ENCODE data around the gene MYO18B.

The MYO18B gene

DNA sequence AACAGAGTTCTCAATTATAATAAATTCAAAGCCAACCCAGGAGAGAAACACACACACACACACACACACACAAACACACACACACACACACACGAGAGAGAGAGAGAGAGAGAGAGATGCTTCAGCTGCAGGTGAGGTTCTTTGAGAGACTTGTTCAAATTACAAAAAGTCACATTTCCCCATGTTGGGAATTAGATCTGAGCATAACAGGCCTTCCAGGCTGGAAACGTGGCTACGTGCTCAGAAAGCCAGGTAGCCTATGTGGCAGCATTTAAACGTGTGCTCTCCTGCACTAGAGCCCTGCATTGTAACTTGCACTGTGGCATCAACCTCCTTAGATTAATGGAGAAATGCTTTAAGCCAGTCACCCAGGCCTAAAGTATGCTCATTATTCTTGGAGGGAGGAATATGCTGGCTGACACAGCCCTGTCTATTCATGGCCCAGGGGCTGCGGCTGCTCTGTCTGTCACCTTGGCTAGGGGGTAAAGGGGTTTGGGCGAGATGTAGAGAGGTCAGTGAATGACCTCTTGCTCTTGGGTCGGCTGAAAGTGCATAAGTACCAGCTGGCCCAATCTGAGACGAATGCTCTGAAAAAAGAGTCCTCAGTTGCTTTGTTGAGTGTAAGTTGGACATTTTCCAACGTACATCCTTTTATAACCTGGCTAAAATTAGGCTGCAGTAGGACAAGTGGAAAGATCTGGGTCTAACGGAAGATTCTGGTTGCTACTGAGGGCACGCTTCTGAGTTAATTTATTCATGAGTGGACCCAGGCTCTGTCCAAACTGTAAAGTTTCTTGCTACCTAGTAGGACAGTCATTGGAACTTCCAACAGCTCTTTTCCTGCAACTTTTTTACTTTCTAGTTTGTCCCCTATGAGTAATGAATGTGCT lies 256.1 kb downstream of the MYO18B start:
- DNase-seq (ENCODE audit: low spot score), result no peak

- no peak for DNase-seq (ENCODE audit: low spot score)
Measured at GRCh38 chr22:26002456-26002855, 260.5 kb downstream of the MYO18B start.

- no peak for DNase-seq (ENCODE audit: low spot score)
Measured at GRCh38 chr22:26004477-26004876, 262.5 kb downstream of the MYO18B start.

- no peak for DNase-seq (ENCODE audit: low spot score)
Measured at GRCh38 chr22:26008587-26008986, 266.6 kb downstream of the MYO18B start.

- no peak for DNase-seq (ENCODE audit: low spot score)
Measured at GRCh38 chr22:26016916-26017315, 274.9 kb downstream of the MYO18B start.

DNA sequence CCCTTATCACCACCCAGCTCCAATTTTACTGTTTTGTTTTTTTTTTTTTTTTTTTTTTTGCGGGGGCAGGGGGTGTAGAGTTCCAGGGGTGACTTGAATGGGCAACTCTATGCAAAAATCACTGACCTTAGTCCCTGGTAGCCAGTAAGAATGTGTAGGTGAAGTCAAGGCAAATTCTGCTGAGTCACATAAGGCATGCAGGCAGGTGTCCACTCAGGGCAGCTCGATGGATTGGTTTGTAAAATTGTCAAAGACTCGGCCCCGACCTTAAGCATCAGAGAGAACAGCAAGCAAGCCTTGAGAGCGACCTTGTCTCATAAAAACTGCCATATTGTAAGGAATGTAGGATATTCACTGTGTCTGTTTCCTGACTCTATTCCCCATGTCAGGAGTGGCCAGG lies 275.9 kb downstream of the MYO18B start:
- no peak for DNase-seq (ENCODE audit: low spot score)

DNA sequence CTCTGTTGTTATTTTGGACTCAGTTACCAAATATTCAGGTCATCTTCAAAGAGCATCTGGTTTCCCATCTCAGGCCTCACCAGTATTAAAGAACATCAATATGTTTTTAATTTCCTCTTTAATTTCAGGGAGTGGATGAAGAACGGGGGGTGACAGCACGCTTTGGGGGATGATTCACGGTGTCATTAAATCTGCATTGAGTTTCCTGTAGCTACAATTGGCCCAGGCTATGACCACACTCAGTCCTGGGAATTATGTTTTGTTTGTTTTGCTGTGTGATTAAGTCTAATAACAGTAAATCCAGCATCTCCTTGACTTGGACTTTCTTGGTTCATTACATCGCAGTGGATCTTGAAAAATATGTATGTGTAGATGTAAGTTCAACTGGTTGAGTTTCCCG lies 277.6 kb downstream of the MYO18B start:
- DNase-seq (ENCODE audit: low spot score), result no peak

GRCh38 chr22:26021516-26021915 lies 279.5 kb downstream of the MYO18B start:
- no peak for DNase-seq (ENCODE audit: low spot score)

- no peak for DNase-seq (ENCODE audit: low spot score)
Measured at GRCh38 chr22:26023104-26023775, 281.3 kb downstream of the MYO18B start.

GRCh38 chr22:26025626-26026025 lies 283.6 kb downstream of the MYO18B start:
- no peak for DNase-seq (ENCODE audit: low spot score)

- DNase-seq (ENCODE audit: low spot score), result no peak
Measured at GRCh38 chr22:26027341-26027740, 285.4 kb downstream of the MYO18B start.

- DNase-seq (ENCODE audit: low spot score), result no peak
Measured at GRCh38 chr22:26031641-26032040, 289.7 kb downstream of the MYO18B start.

DNA sequence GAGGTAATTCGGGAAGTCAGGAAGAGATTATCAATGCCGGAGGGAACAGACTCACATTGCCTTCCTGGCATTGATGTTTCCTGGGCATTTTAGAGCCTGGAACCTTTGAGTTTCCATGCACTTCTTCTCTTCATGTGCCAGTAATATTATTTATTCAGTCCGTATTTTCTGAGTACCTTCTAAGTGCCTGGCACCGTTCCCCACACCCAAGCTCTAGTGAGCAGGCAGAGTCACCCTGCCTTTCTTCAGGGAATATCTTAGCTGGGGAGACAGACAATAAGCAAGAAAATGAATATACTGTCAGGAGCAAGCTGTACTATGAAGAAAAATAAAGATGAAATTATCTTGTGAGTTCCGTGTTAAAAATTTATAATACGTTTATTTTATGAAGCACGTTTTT lies 291.1 kb downstream of the MYO18B start:
- no peak for DNase-seq (ENCODE audit: low spot score)

DNA sequence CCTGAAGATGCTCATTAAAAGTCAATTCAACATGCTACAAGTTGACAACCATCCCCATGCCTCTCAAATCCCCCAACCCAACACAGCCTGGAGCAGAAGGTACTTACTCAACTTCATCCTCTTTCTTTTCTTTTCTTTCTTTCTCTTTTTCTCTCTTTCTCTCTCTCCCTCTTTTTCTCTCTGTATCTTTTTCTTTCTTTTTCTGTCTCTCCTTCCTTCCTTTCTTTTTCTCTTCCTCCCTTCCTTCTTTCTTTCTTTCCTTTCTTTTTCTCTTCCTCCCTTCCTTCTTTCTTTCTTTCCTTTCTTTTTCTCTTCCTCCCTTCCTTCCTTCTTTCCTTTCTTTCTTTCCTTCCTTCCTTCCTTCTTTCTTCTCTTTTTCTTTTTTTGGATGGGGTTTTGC lies 291.6 kb downstream of the MYO18B start:
- DNase-seq (ENCODE audit: low spot score), result no peak

- DNase-seq (ENCODE audit: low spot score), result no peak
Measured at GRCh38 chr22:26035523-26035922, 293.5 kb downstream of the MYO18B start.

DNA sequence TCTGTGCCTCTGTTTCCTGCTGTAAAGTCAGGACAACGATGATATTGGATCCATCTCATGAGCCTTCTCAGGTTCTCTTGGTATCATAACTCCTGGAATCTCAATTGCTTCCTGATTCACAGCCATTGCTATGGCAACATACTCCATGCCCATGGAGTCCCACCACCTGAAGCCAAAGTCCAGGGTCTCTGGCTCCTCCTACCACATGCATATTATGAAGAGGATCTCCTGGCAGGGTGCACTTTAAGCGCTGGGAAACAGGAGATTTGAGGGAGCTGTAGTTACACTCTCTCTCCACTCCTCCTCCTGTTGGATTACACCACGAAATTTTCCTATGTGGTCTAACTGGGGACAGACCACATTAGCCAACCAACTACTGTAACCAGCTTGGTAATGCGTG lies 296.4 kb downstream of the MYO18B start:
- no peak for DNase-seq (ENCODE audit: low spot score)

GRCh38 chr22:26041931-26042330 lies 299.9 kb downstream of the MYO18B start:
- no peak for DNase-seq (ENCODE audit: low spot score)

- DNase-seq (ENCODE audit: low spot score), result no peak
Measured at GRCh38 chr22:26043031-26043430, 301.0 kb downstream of the MYO18B start.

GRCh38 chr22:26045051-26045450 lies 303.1 kb downstream of the MYO18B start:
- DNase-seq (ENCODE audit: low spot score), result no peak

GRCh38 chr22:26045860-26046259 lies 303.9 kb downstream of the MYO18B start:
- no peak for DNase-seq (ENCODE audit: low spot score)

DNA sequence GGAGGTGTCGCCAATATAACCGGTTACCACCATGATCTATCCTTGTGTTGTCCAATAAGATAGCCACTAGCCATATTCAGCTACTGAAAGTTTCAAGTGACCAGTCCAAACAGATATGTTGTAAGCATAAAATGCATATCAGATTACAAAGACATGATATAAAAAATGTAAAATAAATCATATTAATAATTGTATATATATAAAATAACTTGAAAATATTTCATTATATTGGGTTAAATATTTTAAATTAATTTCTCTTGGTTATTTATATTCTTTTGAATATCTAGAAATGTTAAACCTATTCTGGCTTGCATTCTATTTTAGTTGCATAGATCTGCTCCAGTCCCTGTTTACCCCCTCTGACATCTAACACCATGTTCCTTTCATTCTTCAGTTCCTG lies 305.5 kb downstream of the MYO18B start:
- no peak for DNase-seq (ENCODE audit: low spot score)

DNA sequence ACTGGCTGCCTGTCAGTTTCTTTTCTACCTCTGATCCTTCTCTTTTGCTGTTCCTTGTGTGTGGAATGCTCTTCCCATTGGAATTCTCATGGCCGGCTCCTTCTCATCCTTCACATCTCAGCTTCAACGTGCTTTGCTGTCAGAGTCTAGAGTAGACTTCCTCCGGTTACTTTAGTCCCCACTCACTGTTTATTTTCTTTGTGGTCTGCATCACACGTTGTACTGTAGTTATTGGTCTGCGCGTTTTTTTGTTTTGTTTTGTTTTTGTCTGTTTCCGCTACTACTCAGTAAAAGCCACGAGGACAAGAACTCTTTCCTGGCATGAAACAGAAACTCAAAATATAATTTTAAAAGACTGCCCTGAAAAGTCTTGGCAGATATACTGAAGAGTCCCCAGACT lies 305.9 kb downstream of the MYO18B start:
- no peak for DNase-seq (ENCODE audit: low spot score)

DNA sequence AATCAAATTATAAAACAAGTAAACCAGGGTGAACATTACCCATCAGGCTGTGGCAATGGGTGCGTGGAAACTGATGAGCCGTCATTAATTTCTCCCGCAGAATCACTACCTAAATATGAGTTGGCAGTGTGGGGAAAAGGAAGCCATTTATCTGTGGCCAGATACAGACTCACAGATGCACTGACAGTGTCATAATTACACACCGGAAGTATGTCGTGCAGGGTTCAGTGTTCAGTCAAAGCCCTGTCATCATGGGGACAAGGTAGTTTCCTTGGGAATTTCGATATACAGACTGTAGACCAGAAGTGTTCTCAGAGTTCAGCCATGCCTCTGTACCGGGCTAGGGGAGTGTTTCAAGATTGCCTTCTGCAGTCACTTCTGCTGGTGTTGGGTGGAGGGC lies 308.1 kb downstream of the MYO18B start:
- no peak for DNase-seq (ENCODE audit: low spot score)

Data from hepatic stellate cell (primary cell).